NCI-H2227 (cell line): Measurements from ENCODE around the gene CACNA2D4.

ENCODE experiments used
- DNase-seq: peaks from one replicate; lab custom pipeline; 2025; ENCODE audit not compliant: unreplicated experiment; lab: John Stamatoyannopoulos, UW

Gene CACNA2D4

DNA sequence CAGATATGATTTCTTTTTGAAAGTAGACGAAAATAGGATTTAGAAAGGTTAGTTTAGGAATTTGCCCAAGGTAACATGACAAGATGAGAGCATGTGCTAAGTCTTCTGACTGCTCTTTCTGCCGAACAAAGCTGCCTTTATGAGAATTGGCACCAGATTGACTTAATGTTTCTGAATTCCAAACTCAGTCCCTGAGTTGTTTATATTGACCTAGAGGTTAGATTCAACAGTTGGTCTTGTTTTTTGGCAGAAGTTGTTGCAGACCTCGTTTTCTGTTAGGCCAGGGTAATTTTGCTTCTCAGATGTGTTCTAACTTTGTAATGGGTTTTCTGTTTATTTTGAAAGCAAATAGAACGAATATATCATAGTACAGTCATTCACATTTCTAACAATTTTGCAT, 159.6 kb downstream of the CACNA2D4 start:
- DNase-seq: no peak

DNA sequence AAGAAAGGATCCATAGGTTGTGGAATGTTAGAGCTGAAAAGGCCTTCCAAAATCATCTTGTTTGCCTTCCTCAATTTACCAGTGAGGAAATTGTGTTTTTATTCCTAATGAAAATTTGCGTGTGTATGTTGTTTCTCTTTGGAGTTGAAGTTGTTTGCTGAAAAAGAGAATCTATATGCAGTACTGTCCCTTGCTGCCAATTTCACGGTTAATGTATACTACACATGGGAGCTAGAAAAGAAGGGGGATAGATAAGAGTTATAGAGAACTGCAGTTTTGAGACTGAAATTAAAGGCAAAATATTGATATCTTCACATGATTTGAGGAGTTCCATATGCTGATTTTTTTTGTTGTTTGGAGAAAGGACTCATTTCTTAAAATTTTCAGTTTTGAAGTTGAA, 160.1 kb downstream of the CACNA2D4 start:
- DNase-seq: no peak

DNA sequence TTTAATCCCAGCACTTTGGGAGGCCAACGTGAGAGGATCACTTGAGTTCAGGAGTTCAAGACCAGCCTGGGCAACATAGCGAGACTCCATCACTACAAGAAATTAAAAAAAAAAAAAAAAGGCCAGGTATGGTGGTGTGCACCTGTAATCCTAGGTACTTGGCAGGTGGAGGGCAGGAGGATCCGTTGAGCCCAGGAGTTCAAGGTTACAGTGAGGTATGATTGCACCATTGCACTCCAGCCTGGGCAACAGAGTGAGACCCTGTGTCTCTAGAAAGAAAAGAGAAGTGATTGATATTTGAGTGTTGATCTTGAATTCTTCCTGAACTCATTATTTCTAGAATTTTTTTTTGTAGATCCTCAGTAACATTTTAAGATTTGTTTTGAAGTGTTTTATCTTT, 168.2 kb downstream of the CACNA2D4 start:
- no peak for DNase-seq

DNA sequence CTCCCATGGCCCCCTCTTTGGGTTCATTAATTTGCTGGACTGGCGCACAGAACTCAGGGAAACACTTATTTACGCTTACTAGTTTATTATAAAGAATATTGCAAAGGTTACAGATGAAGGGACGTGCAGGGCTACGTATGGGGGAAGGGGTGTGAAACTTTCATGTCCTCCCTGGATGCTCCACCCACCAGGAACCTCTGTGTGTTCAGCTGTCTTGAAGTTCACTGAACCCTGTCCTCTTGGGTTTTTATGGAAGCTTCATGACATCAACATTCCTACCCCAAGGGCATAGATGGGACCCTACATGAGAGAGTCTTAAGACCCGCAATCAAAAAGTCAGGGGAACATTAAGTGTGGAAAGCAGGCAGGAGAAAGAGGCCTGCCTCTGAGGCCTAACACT, 169.4 kb downstream of the CACNA2D4 start:
- no peak for DNase-seq

DNA sequence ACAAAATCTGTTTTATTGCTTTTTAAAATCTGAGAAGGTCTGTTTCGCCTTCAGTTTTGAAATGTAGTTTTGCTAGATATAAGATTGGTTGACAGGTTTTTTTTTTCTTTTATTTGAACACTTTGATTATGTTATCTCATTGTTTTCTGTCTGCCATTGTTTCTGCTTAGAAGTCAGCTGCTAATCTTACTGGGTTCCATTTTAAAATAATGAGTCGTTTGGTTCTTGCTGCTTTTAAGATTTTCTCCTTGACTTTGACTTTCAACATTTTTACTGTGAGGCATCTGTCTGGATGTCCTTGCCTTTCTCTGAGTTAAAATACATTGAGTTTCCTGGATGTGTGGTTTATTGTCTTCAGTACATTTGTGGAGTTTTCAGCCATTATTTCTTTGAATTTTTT, 170.8 kb downstream of the CACNA2D4 start:
- DNase-seq: no peak

DNA sequence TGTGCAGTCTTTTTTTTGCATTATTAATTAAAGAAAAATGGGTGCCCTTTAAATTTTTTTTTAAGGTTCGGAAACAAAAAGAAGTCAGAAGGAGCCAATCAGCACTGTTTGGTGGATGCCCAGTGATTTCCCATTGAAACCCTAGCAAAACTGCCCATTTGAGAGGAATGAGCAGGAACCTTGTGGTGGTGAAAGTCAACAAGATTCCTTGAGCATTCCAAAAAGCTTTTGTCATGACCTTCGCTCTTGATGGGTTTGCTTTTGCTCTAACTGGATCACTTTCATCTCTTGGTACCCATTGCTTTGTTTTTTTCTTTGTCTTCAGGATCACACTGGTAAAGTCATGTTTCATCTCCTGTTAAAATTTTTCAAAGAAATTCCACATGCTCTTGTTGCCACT, 173.5 kb downstream of the CACNA2D4 start:
- DNase-seq: no peak
